Uterus (tissue), 2 donors: ENCODE data around the gene GSPT2.

Source experiments
- POLR2A ChIP-seq, 2 donors: fragments of 450-650 bp; IDR thresholded peaks; one replicate each; pipeline ENCODE4 v1.6.1; 2016; ENCODE audit warnings: antibody characterized with exemption in 2 of 2, mild to moderate bottlenecking in 1 of 2, moderate library complexity in 1 of 2
- TF ChIP-seq, protein P1 (sequence below), 4 experiments: fragments of 200-600 bp in 2 of 4; fragments of 450-650 bp in 2 of 4; sonication (generic) in 2 of 4; IDR thresholded peaks; one replicate each; pipeline ENCODE4 v1.5.1; 2016 to 2019; ENCODE audit warnings: antibody characterized with exemption in 4 of 4, mild to moderate bottlenecking in 2 of 4, moderate library complexity in 1 of 4

DNA sequence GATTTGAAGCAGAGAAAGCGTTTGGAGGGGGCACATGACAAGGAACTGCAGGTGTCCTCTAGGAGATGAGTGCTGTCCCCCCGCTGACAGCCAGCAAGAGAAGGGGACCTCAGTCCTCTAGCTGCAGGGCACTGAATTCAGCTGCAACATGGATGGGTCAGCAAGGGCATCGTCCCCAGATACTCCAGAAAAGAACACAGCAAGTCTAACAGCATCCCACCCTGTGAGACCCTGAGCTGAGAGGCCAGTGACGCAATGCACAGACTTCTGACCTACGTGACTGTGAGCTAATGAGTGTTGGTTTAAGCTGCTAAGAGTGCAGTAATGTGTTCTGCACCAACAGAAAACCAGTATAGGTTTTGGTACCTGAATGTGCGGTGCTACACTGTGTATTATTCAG is 49.0 kb upstream of the GSPT2 start:
- no peak for TF ChIP-seq POLR2A (IDR thresholded peaks at IDR 0.05)
- TF ChIP-seq, protein P1, sequence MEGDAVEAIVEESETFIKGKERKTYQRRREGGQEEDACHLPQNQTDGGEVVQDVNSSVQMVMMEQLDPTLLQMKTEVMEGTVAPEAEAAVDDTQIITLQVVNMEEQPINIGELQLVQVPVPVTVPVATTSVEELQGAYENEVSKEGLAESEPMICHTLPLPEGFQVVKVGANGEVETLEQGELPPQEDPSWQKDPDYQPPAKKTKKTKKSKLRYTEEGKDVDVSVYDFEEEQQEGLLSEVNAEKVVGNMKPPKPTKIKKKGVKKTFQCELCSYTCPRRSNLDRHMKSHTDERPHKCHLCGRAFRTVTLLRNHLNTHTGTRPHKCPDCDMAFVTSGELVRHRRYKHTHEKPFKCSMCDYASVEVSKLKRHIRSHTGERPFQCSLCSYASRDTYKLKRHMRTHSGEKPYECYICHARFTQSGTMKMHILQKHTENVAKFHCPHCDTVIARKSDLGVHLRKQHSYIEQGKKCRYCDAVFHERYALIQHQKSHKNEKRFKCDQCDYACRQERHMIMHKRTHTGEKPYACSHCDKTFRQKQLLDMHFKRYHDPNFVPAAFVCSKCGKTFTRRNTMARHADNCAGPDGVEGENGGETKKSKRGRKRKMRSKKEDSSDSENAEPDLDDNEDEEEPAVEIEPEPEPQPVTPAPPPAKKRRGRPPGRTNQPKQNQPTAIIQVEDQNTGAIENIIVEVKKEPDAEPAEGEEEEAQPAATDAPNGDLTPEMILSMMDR (IDR thresholded peaks at IDR 0.05), result no peak
